Hematopoietic multipotent progenitor cell treated with erythropoietin and hydrocortisone succinate and interleukin-3 and kit ligand, for 6 days (in vitro differentiated cells): Measurements from ENCODE around the gene C1orf159.
"Not testable (repeated sequence)": the region's sequence is repeated elsewhere in the genome, so short reads cannot be mapped to it uniquely, and the experiment has no call there.

Source experiments
- DNase-seq: peaks from one replicate; pipeline ENCODE4 v3.0.0-alpha.2; 2015

Gene C1orf159

DNA sequence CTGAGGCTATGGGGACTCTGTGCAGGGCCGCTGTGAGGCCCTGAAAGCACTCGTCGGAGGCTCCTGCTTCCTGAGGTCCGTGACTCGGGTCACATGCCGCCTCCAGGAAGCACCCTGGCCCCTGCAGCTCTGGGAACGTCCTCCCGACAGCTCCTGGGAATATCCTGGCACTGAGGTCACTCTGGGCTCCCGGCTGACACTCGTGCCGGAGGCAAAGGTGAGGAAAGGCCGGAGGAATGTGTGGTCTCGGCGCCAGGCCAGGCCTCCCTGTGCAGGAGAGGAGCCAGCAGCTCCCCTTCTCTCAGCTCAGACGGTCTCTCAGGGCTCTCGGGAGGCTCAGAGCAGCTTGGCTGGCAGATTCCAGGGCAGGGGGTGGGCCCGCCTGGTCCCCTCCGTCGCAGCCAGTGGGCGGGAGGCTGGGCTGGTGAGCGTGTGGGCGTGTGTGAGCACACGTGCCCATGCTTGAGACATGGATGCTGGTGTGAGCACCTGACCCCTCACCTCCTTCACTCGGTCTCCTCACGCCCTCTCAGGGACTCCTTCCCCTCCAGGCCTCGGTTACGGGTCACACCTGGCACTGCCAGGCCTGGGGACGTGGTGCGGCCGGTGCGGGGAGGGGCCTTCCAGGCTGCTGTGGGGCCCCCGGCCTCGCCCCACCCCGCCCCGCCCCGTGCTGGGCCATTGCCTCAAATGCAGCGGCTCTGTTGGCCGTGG lies 36.3 kb downstream of the C1orf159 start:
- peak; percentile 64 for DNase-seq

- not testable (repeated sequence) for DNase-seq
Observed at GRCh38 chr1:1077396-1077795, 38.5 kb downstream of the C1orf159 start.

DNA sequence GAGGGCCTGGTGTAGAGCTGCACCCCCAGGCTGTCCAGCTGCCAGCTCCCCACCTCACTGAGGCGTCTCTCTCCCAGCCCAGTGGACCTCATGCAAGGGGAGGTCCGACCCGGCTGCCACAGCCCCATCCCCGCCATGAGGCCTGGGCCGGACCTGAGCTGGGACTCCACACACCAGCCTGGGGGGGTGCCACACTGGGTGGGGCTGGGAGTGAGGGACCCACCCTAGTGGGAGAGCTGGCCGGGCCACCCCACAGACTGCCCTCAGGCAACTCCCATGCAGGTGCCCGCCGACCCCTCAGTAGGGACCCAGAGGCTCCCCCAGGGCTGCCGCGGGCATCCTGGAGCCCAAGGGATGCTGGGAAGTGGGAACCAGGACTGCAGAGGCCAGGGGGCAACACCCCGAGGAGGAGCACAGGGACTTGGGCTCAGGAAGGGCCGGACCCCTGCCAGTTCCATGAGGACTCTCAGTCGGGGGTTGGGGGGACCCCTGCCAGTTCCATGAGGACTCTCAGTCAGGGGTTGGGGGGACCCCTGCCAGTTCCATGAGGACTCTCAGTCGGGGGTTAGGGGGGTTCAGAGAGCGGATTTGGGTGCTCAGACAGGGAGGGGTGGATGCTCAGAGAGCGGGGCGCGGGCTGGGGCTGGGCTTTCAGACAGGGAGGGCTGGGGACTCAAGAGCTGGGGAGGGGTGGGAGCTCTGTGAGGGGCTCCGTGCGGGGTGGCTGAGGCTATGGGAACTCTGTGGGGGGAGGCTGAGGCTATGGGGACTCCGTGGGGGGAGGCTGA lies 40.5 kb downstream of the C1orf159 start:
- no peak for DNase-seq

- DNase-seq, result no peak
Observed at GRCh38 chr1:1074631-1075147, 41.2 kb downstream of the C1orf159 start.

DNA sequence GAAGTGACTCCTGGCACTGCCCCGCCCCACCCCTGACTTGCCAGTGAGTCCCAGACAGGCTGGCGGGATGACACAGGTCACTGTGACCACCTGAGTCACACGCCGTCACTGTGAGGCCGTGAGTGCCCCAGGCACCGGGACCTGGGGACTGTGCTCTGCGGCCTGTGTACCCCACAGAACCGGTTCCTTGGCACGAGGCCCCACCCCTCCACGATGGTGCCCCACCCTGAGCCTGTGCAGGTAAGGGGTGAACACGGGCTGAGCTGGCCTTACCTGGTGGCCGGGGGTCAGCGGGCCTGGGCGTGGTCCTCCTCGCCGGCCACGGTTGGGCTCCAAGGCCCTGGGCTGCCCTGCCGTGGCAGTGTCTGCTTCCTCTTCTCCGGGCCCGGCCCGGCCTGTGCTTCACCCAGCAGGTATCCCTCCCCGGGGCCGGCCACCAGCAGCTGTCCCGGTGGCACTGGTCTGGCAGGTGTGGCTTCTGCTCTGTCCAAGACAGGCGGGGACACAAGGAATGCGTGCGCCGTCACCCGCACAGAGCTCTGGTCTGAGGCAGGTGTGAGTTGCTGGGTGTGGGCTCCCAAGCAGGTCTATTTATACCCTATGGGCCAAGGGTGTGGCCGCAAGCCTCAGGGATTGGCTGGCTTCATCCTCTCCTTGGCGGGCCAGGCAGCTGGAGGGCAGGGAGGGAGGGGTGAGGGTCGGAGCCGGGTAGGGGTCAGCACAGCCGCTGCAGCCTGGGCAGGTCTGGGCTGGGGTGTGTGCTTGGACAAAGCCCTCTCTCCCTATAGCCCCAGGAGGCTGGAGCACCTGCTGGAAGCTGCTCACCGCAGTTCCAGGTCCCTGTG lies 41.9 kb downstream of the C1orf159 start, which contains the start of gene RNF223:
Gene RNF223, minus strand, starts transcription at position 564 of the 845 bp plus-strand sequence. CDS start 1,740 bp downstream, outside the sequence.
- no peak for DNase-seq

GRCh38 chr1:1072849-1073742 lies 42.8 kb downstream of the C1orf159 start:
- no peak for DNase-seq

- DNase-seq, result no peak
Observed at GRCh38 chr1:1072299-1072848, 43.5 kb downstream of the C1orf159 start.

GRCh38 chr1:1071486-1072298 lies 44.2 kb downstream of the C1orf159 start:
- DNase-seq, result no peak

- no peak for DNase-seq
Observed at GRCh38 chr1:1069711-1070676, 45.9 kb downstream of the C1orf159 start.

DNA sequence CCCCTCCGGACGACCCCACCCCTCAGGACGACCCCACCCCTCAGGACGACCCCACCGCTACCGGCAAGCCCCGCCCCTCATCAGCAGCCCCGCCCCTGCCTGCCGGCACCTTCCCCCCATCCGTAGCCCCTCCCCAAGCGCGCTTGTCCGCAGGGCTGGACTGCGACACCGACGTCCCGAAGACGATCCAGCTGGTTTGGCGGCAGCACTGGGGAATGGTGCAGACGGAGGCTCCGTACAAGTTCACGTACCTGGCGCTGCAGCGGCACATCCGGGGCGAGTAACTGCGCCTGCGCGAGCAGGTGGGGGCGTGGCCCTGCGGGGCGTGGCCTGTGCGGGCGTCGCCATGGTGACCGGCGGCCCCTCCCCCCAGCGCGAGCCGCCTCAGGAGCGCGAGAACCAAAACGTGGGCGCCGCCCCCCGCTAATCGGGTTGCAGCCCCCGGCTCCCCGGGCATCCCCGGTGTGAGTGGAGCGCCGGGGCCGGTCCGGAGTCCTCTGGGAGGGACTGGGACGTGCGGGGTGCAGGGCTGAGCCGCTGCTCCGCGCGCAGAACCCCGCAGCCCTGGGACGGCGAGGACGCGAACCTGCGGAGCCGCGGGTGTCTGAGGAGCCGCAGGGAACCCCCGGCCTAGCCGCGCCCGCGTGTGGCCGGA lies 46.7 kb downstream of the C1orf159 start:
- peak; percentile 77 for DNase-seq

- DNase-seq, result peak; percentile 41
Observed at GRCh38 chr1:1068517-1069055, 47.3 kb downstream of the C1orf159 start.

DNA sequence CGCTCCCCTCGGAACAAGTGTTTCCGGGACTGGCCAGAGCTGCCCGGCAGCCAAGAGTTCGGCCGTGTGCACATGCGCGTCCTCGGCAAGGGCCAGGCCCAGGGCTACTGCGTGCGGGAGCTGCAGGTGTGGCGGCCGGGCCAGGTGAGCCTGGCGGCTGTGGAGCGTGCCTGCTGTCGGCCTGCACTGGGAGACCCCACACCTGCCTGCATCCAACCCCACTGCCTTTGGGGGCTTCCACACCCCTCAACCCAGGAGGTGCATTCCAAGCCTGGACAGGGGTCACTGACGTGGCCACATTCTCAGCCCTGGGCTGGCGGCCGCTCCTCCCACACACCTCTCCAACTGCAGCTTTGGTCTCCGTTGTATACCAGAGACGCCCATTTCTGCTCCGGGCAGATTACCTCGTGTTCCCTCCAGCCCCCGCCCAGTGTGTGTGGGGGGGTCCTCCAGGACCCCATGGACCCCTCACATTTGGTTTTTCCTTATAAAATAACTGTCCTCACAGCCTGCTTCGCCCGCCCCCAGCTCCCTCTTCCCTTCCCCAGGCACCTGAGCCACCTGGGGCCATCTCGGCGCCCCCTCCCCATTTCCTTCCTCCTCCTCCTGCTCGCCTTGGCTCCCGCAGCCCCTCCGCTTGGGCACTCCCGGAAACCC lies 47.9 kb downstream of the C1orf159 start:
- DNase-seq, result no peak

DNA sequence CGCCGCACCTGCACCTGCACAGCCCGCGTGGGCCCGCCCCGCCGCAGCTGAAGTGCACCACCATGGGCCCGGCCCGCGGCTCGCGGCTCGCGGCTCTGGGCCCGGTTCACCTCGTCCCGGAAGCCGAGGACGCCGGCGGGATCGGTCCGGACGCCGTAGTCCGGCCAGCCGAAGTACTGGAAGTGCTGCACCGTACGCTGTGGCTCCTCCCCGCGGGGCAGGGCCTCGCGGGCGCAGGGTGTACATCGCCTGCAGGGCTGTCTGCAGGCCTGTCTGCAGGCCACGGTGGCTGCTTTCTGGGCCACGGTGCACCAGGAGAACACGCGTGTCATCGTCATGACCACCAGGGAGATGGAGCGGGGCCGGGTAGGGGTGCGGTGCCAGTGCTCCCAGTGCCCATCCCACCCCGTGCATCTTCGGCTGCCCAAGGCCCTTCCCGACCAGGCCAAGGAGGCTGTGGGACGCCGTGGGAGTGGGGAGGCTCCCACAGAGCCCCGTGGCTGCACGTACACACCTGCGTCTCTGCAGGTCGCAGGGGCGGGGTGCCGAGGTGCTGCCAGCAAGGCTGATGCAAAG lies 48.5 kb downstream of the C1orf159 start:
- no peak for DNase-seq

DNA sequence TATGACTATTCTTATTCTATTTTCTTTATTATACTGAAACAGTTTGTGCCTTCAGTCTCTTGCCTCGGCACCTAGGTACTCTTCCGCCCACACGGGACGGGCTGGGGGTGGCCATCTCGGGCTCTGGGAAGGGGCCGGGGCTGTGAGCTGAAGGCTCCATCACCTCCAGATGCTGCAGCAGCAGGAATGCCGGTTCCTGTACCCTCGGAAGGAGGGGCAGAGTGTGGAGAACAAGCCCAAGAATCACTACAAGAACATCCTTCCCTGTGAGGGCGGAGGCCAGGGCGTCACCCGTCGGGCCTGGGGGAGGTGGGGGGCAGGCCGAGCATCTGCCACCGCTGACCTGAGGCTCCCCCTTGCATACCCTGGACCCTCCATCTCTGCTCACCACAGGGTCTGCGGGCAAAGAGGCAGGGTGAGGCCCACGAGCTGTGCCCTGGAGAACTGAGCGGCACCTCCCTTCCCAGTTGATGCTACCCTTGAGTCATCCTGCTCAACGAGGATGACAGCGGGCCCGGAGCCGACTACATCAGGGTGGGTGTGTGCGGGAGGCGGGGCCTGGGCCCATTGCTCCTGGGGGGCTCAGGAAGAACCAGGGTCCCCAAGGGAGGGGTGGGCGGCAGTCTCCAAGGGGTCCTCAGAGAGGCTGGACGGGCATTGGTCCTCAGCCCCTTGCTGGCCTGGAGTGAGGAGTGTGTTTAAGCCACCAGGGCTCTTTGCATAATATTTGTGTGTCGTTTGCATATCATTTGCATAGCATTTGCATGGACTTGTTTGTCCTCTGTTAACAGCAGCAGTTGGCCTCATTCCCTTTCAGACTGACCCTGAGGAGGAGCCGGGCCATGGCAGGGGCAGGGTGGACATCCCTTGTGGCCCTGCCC lies 49.2 kb downstream of the C1orf159 start:
- no peak for DNase-seq

- not testable (repeated sequence) for DNase-seq
Observed at GRCh38 chr1:1065940-1066304, 50.0 kb downstream of the C1orf159 start.

DNA sequence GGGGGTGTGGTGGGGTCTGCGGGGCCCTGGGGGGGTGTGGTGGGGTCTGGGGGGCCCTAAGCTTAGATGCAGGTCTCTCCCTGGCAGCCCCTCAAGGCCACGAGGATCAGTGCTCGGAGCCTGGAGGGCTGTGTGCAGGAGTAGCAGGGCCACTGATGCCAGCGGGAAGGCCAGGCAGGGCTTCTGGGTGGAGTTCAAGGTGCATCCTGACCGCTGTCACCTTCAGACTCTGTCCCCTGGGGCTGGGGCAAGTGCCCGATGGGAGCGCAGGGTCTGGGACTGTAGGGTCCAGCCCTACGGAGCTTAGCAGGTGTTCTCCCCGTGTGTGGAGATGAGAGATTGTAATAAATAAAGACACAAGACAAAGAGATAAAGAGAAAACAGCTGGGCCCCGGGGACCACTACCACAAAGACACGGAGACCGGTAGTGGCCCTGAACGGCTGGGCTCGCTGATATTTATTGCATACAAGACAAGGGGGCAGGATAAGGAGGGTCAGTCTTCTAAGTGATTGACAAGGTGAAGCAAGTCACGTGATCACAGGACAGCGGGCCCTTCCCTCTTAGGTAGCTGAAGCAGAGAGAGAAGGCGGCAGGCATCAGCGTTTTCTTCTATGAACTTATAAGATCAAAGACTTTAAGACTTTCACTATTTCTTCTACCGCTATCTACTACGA lies 50.5 kb downstream of the C1orf159 start:
- no peak for DNase-seq
